ENCODE measurements around the gene ART4. TPM values are rescaled to one million over a fixed set of nuclear protein-coding genes. Genes with fewer than 3 reads are reported as not detected.

The ART4 gene
- total RNA-seq, 1 experiment from 2014 or later = not detected

GRCh38 chr12:14777271-14777670 is 66.1 kb downstream of the ART4 start:
- in situ Hi-C loops (cut with HindIII; ENCODE audit: low pct_unique_long_range_greater_than_20kb, low sequenced_read_pairs) = no loop called here

GRCh38 chr12:14776236-14776961 is 66.9 kb downstream of the ART4 start:
- in situ Hi-C loops (cut with HindIII; ENCODE audit: low pct_unique_long_range_greater_than_20kb, low sequenced_read_pairs) = no loop called here
- DNase-seq (ENCODE audit: low read depth) = no peak

More at GRCh38 chr12:14777271-14777670, 66.1 kb downstream of the ART4 start:
- no peak for DNase-seq (ENCODE audit: low read depth)

- in situ Hi-C loops (cut with HindIII; ENCODE audit: low pct_unique_long_range_greater_than_20kb, low sequenced_read_pairs) = no loop called here
- no peak for DNase-seq (ENCODE audit: low read depth)
These were observed 67.7 kb downstream of the ART4 start for GRCh38 chr12:14775636-14775980.

Other genes starting within 250 kb of the ART4 start
- not detected in 2 replicates for gene GUCY2C, start 146.9 kb downstream of the ART4 start, total RNA-seq (2014; rRNA removed; shearing (Covaris generic); ENCODE audit: low replicate concordance)
- gene WBP11, start 40.0 kb downstream of the ART4 start, total RNA-seq (2014; rRNA removed; shearing (Covaris generic); ENCODE audit: low replicate concordance) = 11.0 and 18.2 TPM in 2 replicates
- 3.6 and 7.1 TPM in 2 replicates for gene C12orf60, start 39.9 kb downstream of the ART4 start, total RNA-seq (2014; rRNA removed; shearing (Covaris generic); ENCODE audit: low replicate concordance)
- not detected in 2 replicates for gene SMCO3, start 29.3 kb downstream of the ART4 start, total RNA-seq (2014; rRNA removed; shearing (Covaris generic); ENCODE audit: low replicate concordance)
- not detected in 2 replicates for gene MGP, start 42.3 kb upstream of the ART4 start, total RNA-seq (2014; rRNA removed; shearing (Covaris generic); ENCODE audit: low replicate concordance)
- gene ERP27, start 95.0 kb upstream of the ART4 start, total RNA-seq (2014; rRNA removed; shearing (Covaris generic); ENCODE audit: low replicate concordance) = not detected in 2 replicates
- gene ARHGDIB, start 118.1 kb upstream of the ART4 start, total RNA-seq (2014; rRNA removed; shearing (Covaris generic); ENCODE audit: low replicate concordance) = 3.8 and 11.8 TPM in 2 replicates
- gene PDE6H, start 129.5 kb upstream of the ART4 start, total RNA-seq (2014; rRNA removed; shearing (Covaris generic); ENCODE audit: low replicate concordance) = not detected in 2 replicates